Activated naive CD4-positive, alpha-beta T cell treated with Interleukin-2 at 50 U/mL for 16 hours (primary cell): ENCODE data around the gene SPATS2.
A peak's percentile ranks its signal among the peaks of the same experiment; 100 is the strongest.

Source experiments
- DNase-seq: peaks from one replicate; pipeline ENCODE4 v3.0.0-alpha.2; 2020

The SPATS2 gene

DNA sequence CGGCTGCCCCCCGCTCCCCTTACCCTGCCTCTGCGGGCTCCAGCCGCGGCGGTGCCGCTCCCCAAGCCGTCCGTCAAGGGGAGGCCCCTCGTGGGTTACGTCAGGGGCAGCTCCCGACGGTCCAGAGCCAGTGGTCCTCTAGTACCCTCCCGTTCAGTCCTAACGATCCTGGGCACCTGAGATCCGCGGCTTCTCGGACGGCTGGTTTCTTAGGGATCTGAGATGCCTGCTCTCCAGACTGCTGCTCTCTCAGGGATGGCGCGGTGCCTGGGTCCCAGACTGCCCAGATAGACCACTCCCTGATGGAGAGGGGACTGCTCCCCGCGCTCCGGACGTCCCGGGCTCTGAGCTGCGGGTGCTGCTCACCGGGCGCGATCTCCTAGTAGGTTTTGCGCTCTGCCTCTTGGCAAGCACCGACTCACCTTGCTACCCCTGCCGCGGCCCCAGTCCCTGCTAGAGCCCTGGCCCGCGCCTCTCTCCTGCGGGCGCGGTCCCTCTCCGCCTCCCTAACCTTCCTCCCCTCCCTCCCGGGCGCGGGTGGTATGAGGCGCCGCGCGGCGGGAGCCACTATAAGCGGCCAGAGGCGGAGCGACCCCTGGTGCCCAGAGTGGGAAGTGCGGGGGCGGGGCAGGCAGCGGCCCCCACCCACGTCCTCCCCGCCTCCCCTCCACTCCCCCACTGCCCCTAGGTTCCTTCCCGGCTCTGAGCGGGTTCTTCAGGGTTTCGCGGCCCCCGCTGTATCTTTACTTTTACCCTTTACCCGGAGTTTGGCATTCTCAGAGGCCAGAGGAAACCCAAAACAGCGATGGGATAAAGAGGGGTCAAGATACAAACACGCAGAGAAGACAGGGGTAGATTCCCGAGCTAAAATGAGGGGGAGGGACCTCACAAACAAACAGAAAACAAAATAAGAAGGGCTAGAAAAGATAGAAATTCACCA is 30.3 kb upstream of the SPATS2 start, which contains the start of gene C1QL4:
TSS of gene C1QL4 (minus strand) at position 544 of the 940 bp plus-strand sequence. CDS start 711 bp downstream, outside the sequence.
- DNase-seq, result peak; percentile 90

DNA sequence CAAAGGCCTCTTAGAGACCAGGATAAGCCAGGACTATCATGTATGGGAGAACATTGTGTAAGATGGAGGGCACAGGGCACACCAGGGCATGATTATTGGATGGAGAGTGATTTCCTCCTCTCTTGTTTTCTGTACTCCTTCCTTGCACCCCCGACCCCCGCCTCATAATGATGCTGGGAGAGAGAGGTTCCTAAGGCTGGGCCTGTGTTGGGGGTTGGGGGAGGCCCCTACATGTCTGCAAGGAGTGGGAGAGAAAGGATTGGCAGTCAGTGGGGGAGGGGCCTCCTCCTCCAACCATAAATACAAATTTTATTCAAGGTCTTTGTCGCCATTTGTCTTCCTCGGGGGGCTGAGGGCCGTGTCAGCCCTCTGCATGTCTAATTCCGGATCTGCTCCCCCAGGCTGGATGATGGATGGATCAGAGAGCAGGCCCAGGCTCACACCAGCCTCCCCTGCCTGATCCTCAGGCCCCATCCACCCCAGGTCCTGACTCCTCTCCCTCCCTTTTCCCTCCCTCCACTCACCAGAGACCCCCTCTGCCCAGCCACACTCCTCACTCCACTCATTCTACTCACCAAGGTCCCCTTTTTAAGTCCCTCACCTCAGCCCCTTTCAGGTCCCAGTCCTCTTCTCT is 28.3 kb upstream of the SPATS2 start:
- DNase-seq, result no peak

DNA sequence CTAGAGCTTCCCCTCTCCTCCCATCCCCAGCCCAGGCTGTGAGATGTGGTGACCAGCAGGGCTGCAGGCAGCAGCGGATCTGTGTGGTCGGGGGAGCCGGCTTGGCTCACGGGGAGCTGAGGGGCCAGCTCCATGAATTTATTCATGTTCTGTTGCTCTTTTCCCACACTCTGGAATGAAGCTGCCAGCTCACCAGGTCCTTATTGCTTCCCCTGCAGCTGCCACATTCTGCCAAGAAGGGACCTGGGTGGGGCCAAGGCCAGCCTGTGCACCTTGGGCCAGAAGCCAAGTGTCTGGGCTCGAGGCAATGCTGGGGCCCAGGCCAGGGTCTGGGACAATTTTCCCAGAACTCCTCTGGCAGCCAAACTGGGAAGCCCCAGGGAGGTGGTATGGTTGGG is 27.8 kb upstream of the SPATS2 start:
- DNase-seq, result no peak

DNA sequence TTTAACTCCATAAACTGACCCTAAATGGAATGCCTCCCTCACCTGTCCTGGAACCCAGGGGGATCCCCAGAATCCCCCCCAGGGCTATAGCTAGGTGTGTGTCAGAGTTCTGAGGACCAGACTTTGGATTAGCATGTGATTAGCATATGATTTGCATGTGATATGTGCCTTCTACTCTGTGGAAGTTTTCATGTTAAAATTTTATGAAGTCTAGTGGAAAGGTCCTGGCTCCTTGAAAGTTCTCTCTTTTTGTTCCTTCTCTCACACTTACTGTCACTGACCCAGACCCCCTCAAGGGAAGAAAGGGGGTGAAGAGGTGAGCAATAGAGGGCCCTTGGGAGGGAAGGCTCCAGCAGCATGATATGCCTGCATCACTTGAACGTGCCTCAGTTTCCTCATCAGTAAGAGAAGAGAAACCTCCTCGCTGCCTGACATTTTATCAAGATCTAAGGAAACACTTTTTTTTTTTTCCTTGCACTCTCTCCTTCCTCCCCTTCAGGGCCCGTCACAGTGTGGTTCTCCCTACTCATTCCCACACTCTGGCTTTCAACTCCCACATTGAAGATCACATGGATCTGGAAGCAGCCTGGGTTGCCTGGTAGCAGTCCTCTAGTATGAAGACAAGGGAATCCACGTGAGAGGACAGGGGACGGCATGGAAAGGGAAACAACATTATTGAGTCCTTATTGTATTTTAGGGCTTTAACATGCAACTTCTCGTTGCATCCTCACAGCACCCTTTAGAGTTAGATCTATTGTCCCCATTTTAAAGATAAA is 27.0 kb upstream of the SPATS2 start:
- no peak for DNase-seq

DNA sequence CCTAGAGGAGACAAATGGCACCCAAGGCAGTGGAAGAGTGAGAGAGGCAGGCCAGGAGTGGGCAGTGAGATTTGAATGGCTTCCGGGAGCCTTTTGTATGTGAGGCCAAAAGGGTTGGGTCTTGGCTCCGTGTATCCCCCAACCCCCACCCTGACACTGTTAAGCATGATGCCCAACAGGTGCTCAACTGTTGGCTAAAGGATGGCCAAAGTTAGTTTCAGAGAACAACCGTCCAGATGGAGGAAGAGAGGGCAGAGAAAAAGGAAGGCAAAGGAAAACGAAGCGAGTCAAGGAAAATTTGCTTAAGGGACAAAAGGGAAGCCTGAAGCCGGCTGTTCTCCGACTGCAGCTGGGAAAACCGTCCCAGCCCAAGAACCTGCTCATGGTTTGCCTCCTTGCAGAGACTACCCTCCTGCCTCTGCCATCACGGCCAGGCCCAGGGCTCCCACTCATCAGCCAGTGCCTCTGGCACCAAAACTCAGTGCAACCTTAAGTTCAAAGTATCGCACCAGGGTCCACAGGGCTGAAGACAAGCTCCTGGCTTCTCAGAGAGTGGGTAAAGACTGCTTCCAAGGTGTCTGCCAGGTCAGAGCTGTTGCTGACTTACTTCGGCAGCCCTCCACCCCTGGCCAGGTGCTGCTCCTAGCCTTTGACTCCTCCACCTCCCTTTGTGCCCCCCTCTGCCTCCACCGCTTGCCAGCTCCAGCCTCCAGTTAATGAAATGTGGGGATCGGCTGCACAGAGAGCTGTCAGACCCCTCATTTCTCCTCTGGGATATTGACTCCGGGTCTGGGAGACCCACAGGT is 26.1 kb upstream of the SPATS2 start:
- no peak for DNase-seq

DNA sequence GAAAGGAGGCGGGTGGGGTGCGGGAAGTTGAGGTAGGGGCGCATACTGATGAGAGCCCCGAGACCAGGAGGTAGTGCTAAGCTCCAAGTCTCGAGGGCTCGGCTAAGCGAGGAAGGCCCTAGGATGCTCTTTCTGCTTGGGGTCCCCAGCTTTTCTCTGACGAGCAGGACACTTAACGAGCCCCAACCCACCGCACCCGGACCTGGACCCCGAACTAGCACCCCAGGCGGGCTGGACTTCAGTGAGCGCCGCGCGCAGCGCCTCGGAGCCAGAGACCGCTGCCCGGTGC is 25.5 kb upstream of the SPATS2 start:
- DNase-seq, result no peak

DNA sequence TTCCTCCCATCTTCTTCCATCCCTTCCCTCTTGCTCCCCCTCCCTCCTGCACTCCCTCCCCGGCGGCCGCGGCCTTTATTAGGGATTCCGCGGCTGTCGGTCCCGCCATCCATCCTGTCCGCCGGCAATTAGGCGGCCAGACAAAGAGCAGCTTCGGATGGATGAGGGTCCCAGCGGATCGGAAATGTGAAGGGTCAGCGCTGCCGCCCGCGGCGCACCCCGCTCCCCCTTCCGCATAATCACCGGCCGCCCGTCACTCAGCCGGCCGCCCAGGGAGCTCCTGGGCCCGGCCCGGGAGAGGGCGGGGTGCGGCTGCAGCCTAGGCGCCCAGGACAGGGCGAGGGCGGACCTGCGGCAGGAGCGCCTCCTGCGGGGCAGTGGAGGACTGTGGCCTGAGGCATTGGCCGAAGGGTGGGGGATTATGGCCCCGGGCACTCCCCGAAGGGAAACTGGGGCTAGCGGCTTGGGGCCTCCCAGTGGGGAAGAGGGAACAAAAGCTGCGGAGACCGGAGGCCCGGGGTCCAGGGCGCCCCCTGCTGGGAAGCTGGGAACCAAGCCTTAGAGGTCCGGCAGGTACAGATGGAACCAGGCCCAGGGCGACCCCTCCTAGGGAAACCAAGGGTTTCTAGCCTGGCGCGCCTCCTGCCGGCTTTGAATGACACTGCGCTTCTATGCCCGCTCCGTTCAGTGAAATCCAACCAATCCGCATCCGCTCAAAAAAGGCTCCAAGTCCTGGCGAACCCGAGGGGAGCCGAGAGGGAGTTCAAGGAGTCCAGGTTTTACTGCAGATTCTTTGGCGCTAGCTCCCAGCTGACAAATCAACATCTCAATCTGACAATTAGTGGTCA is 25.0 kb upstream of the SPATS2 start:
- DNase-seq, result peak; percentile 79

DNA sequence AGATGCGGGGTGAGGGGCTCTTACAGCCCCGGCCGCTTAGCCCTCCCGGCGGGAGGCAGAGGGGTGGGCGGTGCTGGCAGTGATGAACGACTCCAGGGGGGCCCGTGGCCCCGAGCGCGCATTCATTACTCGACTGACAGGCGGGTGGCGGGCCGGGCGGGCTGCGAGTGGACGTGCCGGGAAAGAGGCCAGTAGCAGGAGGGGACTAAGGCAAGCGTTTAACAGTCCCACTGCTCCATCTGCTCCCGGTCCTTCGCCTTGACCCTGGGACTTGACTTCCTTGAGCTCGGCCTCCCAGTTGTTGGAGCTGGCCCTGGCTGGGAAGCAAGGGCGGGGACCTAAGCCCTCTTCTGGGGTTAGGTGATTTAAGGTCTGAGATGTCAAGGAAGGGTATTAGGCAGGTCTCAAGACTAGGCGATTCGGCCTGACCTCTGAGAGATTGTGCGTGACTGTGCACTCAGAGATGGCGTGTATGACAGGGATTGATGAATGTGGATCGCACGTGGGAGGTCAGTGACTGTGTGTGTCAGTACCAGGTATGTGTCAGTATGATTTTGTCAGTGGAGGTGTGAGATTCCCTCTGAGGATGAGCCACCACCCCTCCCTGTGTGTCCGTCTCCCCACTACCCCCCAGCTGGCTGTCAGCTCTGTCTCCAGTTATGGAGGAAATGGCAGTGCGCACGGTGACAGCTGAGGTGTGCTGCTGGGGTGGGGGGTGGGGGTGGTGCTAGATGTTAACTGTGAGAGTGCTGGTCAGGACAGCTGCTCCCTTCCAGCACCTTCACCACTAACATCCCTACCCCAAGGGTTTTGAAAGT is 24.1 kb upstream of the SPATS2 start:
- DNase-seq, result peak; percentile 68

DNA sequence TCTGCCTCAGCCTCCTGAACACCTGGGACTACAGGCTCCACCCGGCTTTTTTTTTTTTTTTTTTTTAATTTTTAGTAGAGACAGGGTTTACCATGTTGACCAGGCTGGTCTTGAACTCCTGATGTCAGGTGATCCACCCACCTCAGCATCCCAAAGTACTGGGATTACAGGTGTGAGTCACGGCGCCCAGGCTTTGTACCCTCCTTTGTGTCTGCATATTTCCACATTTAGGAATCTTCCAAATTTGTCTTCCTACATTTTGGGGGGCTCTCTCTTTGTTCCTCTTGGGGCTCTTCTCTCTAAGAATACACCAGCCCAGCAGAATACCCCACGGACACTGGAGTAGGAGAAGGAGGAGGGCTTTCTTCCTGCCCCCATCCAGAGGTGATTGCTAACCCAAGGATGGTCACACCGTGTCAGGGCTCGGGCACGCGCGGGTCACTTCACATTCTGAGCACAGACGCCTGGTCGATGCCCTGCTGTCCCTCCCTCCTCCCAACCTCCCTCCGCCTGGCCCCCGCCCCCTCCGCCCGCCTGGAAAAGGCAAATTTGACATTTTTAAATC is 22.7 kb upstream of the SPATS2 start:
- no peak for DNase-seq

DNA sequence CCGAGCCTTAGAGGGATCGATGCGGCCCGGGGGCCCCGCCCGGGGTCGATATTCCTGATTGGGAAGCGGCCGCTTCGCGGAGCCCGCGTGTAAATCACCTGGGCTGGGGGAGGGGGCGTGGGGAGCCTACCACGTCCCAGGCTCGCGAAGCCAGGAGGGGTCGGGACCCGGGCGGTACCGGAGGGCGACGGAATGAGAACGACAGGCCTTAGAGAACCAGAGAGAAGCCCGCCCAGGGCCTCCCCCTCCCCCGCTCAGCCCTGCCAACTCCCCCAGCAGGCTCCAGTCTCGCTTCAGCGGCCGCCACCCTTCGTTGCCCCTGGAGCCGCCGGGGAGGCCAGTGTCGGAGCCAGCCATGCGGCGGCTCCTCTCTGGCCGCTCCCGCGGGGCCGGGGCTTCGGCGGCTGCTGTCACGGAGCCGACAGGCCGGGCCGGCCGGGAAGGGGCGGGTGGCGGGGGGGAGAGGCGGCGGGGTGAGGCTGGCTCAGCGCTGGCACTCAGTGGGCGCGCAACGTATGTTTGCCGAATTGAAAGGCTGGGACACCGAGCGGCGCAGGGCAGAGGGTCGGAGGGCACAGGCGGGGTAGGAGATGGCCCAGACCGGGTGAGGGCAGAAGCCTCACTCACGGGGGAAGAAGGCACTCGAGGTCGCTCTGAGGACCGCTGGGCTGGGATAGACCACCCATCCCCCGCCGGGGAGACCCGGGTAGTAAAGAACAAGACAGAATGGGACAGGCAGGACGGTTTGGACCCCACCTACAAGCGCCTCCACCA is 22.0 kb upstream of the SPATS2 start:
- DNase-seq, result peak; percentile 17

DNA sequence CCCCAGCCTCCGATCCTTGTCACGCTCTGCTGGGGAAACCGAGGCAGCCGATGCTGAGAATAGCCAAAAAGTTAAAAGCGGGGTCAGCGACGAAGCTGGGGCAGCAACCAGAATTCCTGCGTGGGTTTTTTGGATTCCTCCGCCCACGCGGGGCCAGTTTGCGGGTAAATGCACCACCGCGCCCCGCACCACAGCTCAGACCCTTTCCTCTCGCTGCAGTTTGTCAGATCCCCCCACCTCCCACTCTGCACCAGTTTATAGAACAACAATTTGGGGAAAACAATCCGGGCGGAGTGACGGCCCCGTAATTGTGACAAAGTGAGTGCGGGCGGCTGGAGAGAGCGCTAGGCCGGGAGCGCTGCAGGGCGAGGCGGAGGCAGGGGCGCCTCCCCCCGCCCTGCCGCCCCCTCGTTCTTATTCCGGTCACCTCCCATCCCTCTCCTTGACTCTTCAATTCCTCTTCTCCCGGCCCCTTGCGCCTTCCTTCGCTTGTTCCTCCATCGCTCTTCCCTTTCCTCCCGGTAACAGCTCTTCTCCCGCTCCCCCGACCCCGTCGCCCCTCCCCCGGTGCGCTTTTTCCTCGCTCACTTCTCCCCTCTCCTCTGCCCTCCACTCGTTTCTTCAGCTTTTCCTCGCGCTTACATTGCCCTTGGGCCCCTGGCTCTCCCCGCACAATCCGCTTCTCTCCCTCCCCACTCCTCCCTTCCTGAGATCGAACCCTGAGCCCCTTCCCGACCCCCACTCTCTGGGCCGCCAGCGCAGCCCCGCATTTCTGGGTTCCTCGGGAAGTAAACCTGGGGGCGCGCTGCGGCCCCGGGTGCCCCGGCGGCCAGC is 21.2 kb upstream of the SPATS2 start:
- no peak for DNase-seq

DNA sequence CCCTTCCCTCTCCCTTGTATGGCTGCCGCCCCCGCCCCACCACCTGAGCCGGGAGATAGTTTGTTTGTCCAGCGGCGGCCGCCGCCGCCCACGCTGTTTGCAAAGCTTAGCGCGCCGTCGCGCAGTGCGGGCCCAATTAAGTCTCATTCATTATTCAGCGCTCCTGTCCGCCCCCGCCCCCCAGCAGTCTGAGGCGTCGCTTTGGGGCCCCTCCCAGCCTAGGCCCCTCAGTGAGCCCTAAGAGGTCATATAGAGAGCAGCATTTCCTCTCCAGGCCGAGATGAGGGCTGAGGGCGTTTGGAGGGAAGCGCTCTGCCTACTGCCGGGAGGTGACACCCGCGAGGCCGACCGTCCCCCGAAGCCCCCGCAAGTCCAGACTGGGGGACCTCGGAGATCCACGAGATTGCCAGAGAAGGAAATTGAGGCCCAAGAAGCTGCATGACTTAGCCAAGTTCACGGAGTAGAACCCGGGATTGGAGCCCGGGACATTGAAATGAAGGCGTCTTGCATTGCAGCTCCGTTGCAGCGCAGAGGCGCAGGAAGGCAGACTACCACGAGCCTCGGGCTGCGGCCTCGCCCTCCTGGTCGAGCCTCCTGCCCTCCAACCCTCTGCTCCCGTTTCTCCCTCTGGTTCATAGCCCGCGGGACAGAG is 20.5 kb upstream of the SPATS2 start, which contains the start of gene DNAJC22:
TSS of gene DNAJC22 (plus strand) at position 230 of the 652 bp plus-strand sequence. CDS start 1,985 bp downstream, outside the sequence.
- DNase-seq, result peak; percentile 47

DNA sequence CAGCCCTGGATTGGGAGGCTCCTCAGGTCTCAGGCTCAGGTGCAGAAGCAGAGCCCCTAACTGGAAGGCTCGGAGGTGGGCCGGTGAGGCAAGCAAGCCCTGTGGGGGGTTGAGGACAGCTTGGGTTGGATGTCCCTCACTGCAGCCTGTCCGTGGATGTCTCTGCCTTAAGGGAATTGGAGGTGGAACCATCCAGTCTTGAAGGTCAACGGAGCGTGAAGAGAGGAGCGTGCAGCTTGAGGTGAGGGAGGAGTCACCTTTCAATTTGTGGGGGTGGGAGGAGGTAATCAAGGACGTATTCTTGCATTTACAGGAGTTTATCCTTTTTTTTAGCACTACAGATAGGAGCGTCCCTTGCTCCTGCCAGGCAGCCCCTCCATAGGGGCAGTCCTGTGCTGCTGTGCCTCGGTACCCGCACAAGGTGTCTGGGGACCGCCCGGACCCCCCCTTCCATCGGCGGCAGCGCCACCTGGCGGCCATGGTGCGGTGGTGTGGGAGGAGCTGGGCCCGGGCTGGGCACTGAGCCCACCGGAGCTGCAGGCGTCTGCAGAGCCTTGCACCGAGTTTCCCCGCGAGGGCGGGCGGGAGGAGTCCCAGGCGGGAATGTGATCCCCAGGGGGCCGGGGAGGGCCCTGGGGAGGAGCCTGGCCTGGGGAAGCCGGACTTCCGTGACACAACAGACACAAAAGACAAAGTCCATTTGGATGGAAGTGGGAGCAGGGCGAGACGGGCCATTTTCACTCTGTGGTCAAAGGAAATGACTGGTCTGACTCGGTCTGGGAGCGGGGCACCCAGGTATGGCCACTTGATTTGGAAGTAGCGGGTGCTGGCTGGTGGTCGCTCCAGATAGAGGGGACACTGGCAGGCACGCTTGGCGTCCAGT is 19.7 kb upstream of the SPATS2 start:
- DNase-seq, result peak; percentile 83

DNA sequence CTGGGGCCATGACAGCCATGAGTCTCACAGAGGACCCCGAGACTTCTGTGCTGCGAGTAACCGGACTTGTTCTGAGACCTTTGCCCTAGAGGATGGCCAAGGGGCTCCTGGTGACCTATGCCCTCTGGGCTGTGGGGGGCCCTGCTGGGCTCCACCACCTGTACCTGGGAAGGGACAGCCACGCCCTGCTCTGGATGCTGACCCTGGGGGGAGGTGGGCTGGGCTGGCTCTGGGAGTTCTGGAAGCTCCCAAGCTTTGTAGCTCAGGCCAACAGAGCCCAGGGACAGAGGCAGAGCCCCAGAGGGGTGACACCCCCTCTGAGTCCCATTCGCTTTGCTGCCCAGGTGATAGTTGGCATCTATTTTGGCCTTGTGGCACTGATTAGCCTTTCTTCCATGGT is 18.5 kb upstream of the SPATS2 start:
- no peak for DNase-seq

DNA sequence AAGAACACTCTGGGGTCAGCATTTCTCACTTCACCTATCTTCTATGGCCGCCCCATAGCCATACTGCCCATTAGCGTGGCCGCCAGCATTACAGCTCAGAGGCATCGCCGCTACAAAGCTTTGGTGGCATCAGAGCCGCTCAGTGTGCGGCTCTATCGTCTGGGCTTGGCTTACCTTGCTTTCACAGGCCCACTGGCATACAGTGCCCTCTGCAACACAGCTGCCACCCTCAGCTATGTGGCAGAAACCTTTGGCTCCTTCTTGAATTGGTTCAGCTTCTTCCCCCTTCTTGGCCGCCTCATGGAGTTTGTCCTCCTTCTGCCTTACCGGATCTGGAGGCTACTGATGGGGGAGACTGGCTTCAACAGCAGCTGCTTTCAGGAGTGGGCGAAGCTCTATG is 18.0 kb upstream of the SPATS2 start:
- no peak for DNase-seq

DNA sequence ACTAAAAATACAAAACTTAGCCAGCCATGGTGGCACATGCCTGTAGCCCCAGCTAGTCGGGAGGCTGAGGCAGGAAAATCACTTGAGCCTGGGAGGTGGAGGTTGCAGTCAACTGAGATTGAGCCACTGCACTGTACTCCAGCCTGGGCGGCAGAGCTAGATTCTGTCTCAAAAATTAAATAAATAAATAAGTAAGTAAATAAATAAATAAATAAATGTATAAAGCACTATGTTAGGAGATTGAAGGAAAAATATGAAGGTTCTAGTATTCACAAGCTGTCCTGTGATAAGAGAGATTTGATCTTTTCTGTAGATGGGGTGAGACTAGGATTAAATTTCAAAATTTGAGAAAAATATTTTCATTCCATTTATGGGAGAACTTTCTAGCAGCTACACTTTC is 14.9 kb upstream of the SPATS2 start:
- DNase-seq, result no peak

DNA sequence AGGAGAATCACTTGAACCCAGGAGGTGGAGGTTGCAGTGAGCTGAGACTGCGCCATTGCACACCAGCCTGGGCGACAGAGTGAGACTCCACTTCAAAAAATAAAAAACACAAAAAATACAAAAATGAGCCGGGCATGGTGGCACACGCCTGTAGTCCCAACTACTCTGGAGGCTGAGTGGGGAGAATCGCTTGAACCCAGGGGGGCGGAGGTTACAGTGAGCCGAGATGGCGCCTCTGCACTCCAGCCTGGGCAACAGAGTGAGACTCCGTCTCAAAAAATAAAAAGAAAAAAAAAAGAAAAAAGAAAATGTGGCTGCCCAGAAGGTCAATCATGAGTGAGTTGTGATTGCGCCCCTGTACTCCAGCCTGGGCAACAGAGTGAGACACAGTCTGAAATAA is 11.3 kb upstream of the SPATS2 start:
- DNase-seq, result no peak
